ENCODE measurements around the gene CDCA7L.

- TF ChIP-seq CTCF (IDR thresholded peaks at IDR 0.05) (no peak), EP300 (IDR thresholded peaks at IDR 0.05) (no peak)
These were observed 47.3 kb downstream of the CDCA7L start for GRCh38 chr7:21898265-21898930.
